H1 (cell line): Measurements from ENCODE around the gene TERF2IP. TPM values are rescaled to one million over a fixed set of nuclear protein-coding genes. Genes with fewer than 3 reads are reported as not detected.

ENCODE experiments used
- CTCF ChIA-PET: fragments of 300-600 bp; sonication (Branson Sonifier 250); formaldehyde crosslinking; loops from one replicate; lab custom pipeline; 2021; ENCODE audit not compliant: partially characterized antibody; lab: Charles Lee
- POLR2A ChIA-PET: fragments of 300-600 bp; sonication (Branson Sonifier 250); formaldehyde crosslinking; loops from one replicate; lab custom pipeline; 2021; ENCODE audit warnings: inconsistent platforms; ENCODE audit not compliant: partially characterized antibody; lab: Charles Lee
- DNase-seq, 2 experiments: peaks; one replicate each; pipeline versions ENCODE4 v3.0.0 to v3.0.0-alpha.2; 2010 to 2022; ENCODE audit warnings: low spot score in 2 of 2, low read depth in 1 of 2, mixed read lengths in 1 of 2
- FAIRE-seq: peaks from 2 replicates; lab custom pipeline; 2011; peaks lifted over from hg19 to GRCh38; lab: Jason Lieb, UNC
- H2AFZ ChIP-seq: 2 replicates; pipeline ENCODE4 v1.8.1; 2012; ENCODE audit warnings: low read length, inconsistent platforms
- H2AK5ac ChIP-seq: 2 replicates; pipeline ENCODE4 v1.6.1; 2013; ENCODE audit warnings: low read depth, low read length
- H2BK120ac ChIP-seq: replicated peaks from 2 replicates; pipeline ENCODE3; 2013; ENCODE audit warnings: low read depth, low read length, inconsistent platforms
- H2BK12ac ChIP-seq: 2 replicates; pipeline ENCODE4 v1.6.1; 2013; ENCODE audit warnings: low read depth, low read length
- H2BK15ac ChIP-seq: 2 replicates; pipeline ENCODE4 v1.6.1; 2013; ENCODE audit warnings: low read length
- H2BK20ac ChIP-seq: 2 replicates; pipeline ENCODE4 v1.6.1; 2013; ENCODE audit warnings: low read length
- H2BK5ac ChIP-seq: 2 replicates; pipeline ENCODE4 v1.6.1; 2013; ENCODE audit warnings: low read depth, low read length
- H3K14ac ChIP-seq: 2 replicates; pipeline ENCODE4 v1.6.1; 2013; ENCODE audit warnings: inconsistent platforms; ENCODE audit not compliant: insufficient read length
- H3K18ac ChIP-seq: 2 replicates; pipeline ENCODE4 v1.6.1; 2013; ENCODE audit warnings: low read length; ENCODE audit errors: extremely low read depth
- H3K23ac ChIP-seq: 2 replicates; pipeline ENCODE4 v1.6.1; 2013; ENCODE audit warnings: inconsistent platforms; ENCODE audit not compliant: insufficient read length
- H3K23me2 ChIP-seq: 2 replicates; pipeline ENCODE4 v1.6.1; 2013; ENCODE audit warnings: low read depth, low read length
- H3K27ac ChIP-seq: 2 replicates; pipeline ENCODE4 v1.6.1; 2011; ENCODE audit warnings: low read depth, low read length, inconsistent platforms
- H3K27me3 ChIP-seq, 4 experiments: replicated peaks in 1 of 4; 1 replicate in 1 of 4; 2 replicates in 3 of 4; pipeline versions ENCODE4 v1.6.1 to v1.8.1; 2011 to 2013; ENCODE audit warnings: low read length in 3 of 4, mild to moderate bottlenecking in 3 of 4, inconsistent platforms in 2 of 4, mixed read lengths in 2 of 4, moderate library complexity in 1 of 4; ENCODE audit not compliant: control insufficient read depth in 3 of 4, insufficient read depth in 3 of 4; ENCODE audit errors: extremely low read depth in 1 of 4
- H3K36me3 ChIP-seq, 4 experiments: 2 replicates each; pipeline versions ENCODE4 v1.6.1 to v1.8.1; 2011 to 2013; ENCODE audit warnings: mild to moderate bottlenecking in 4 of 4, low read length in 3 of 4, moderate library complexity in 2 of 4, control low read depth in 1 of 4, inconsistent platforms in 1 of 4; ENCODE audit not compliant: insufficient read depth in 4 of 4, control insufficient read depth in 2 of 4
- H3K4ac ChIP-seq: replicated peaks from 2 replicates; pipeline ENCODE3; 2013; ENCODE audit warnings: low read length, low read depth, mixed read lengths, inconsistent platforms; ENCODE audit not compliant: insufficient read length
- H3K4me1 ChIP-seq, 4 experiments: replicated peaks in 1 of 4; 1 replicate in 1 of 4; 2 replicates in 3 of 4; pipeline versions ENCODE4 v1.6.1 to v1.8.1; 2011 to 2013; ENCODE audit warnings: low read length in 3 of 4, inconsistent platforms in 2 of 4, mixed read lengths in 1 of 4; ENCODE audit not compliant: insufficient read depth in 4 of 4, control insufficient read depth in 3 of 4
- H3K4me2 ChIP-seq, 2 experiments: 2 replicates each; pipeline versions ENCODE4 v1.6.1 to v1.8.1; 2011 to 2013; ENCODE audit warnings: low read depth in 2 of 2, low read length in 2 of 2, control low read depth in 1 of 2, inconsistent platforms in 1 of 2, mild to moderate bottlenecking in 1 of 2; ENCODE audit not compliant: insufficient read depth in 1 of 2
- H3K4me3 ChIP-seq, 4 experiments: fragments of 200-600, 300-600 bp in 1 of 4; sonication (generic), shearing (Covaris generic), sonication (Bioruptor Twin) in 1 of 4; 2 replicates each; pipeline versions ENCODE4 v1.5.1 to v1.8.1; 2011 to 2016; ENCODE audit warnings: low read length in 4 of 4, low read depth in 3 of 4, control low read depth in 2 of 4, inconsistent platforms in 2 of 4, mild to moderate bottlenecking in 2 of 4, mixed read lengths in 1 of 4, moderate library complexity in 1 of 4; ENCODE audit not compliant: insufficient read depth in 2 of 4; ENCODE audit errors: extremely low read depth in 1 of 4
- H3K56ac ChIP-seq: replicated peaks from 2 replicates; pipeline ENCODE3; 2013; ENCODE audit warnings: low read depth, mild to moderate bottlenecking, mixed read lengths, low read length, inconsistent platforms; ENCODE audit not compliant: insufficient read length
- H3K79me1 ChIP-seq: 2 replicates; pipeline ENCODE4 v1.6.1; 2013; ENCODE audit warnings: low read depth, low read length, control low read depth
- H3K79me2 ChIP-seq, 2 experiments: 2 replicates each; pipeline versions ENCODE4 v1.6.1 to v1.8.1; 2012 to 2013; ENCODE audit warnings: low read length in 2 of 2, mild to moderate bottlenecking in 2 of 2, inconsistent platforms in 1 of 2; ENCODE audit not compliant: insufficient read depth in 2 of 2, control insufficient read depth in 1 of 2
- H3K9ac ChIP-seq, 4 experiments: replicated peaks in 1 of 4; 1 replicate in 1 of 4; 2 replicates in 3 of 4; pipeline versions ENCODE4 v1.6.1 to v1.8.1; 2011 to 2013; ENCODE audit warnings: low read depth in 3 of 4, low read length in 3 of 4, control low read depth in 2 of 4, mild to moderate bottlenecking in 2 of 4, moderate library complexity in 2 of 4, inconsistent platforms in 1 of 4; ENCODE audit errors: extremely low read depth in 1 of 4
- H3K9me3 ChIP-seq, 2 experiments: 2 replicates each; pipeline versions ENCODE4 v1.6.1 to v1.8.1; 2012 to 2013; ENCODE audit warnings: mild to moderate bottlenecking in 2 of 2, moderate library complexity in 2 of 2, control low read depth in 1 of 2, inconsistent platforms in 1 of 2, low read depth in 1 of 2, low read length in 1 of 2, mixed read lengths in 1 of 2; ENCODE audit not compliant: insufficient read depth in 2 of 2
- H4K20me1 ChIP-seq, 2 experiments: replicated peaks in 1 of 2; 2 replicates each; pipeline versions ENCODE3 to v1.8.1; 2011 to 2013; ENCODE audit warnings: inconsistent platforms in 2 of 2, low read length in 2 of 2, mild to moderate bottlenecking in 1 of 2; ENCODE audit not compliant: insufficient read depth in 2 of 2, control insufficient read depth in 1 of 2
- H4K5ac ChIP-seq: 2 replicates; pipeline ENCODE4 v1.6.1; 2013; ENCODE audit warnings: low read length, low read depth, mixed read lengths, inconsistent platforms; ENCODE audit not compliant: insufficient read length
- H4K8ac ChIP-seq: 2 replicates; pipeline ENCODE4 v1.8.0; 2013; ENCODE audit warnings: mild to moderate bottlenecking, moderate library complexity, low read length, inconsistent platforms; ENCODE audit not compliant: insufficient read depth; ENCODE audit errors: extremely low read depth
- H4K91ac ChIP-seq: replicated peaks from 2 replicates; pipeline ENCODE3; 2013; ENCODE audit warnings: low read length, mixed read lengths, inconsistent platforms; ENCODE audit not compliant: insufficient read length
- ATF3 ChIP-seq: IDR thresholded peaks from 2 replicates; pipeline ENCODE4 v1.6.1; 2011; ENCODE audit warnings: low read depth, mild to moderate bottlenecking, low read length; ENCODE audit not compliant: insufficient read depth
- WGBS, 2 experiments: shearing (Covaris generic) in 1 of 2; methylation state at CpG; one replicate each; pipeline versions ENCODE4 v1.1.6 to v1.1.7; 2013 to 2015; ENCODE audit warnings: low lambda C conversion rate in 2 of 2, mixed read lengths in 2 of 2, inconsistent platforms in 1 of 2, low coverage in 1 of 2, missing lambda C conversion rate in 1 of 2; ENCODE audit not compliant: insufficient replicate concordance in 2 of 2, insufficient coverage in 1 of 2, insufficient read length in 1 of 2; ENCODE audit errors: extremely low coverage in 1 of 2, missing lambda C conversion rate in 1 of 2; 5-methylcytosine and 5-hydroxymethylcytosine counted together
- polyA plus RNA-seq, 7 experiments: library from polyadenylated mRNA; depleted of rRNA in 3 of 7; stranded (reverse) in 5 of 7; unstranded in 2 of 7; fragments of >200 nt in 5 of 7; fragments of 200-250 nt in 2 of 7; gene quantifications; 1 replicate in 5 of 7; 2 replicates in 1 of 7; 4 replicates in 1 of 7; pipeline versions ENCODE4 v1.2.1 to v1.2.3, GENCODE V29; 2011 to 2013; ENCODE audit warnings: missing spikeins in 2 of 7, mixed read lengths in 2 of 7
- total RNA-seq: library from RNA; stranded (reverse); fragmentation: NEBNext Ultra II Directional; extraction: Animal tissue kit (Norgen Biotek cat#: 25700); gene quantifications from 2 replicates; pipeline ENCODE4 v1.2.1, GENCODE V29; 2021

TERF2IP gene
- total and polyA plus RNA-seq, 2 of the 8 experiments (the other 6 are each of a cell fraction or from before 2014, with no cell fraction given), result 5.5 to 15.1 TPM

GRCh38 chr16:75702242-75702641, 54.7 kb downstream of the TERF2IP start:
- Histone ChIP-seq H2BK5ac (no peak overlapping the region), H3K18ac (no peak overlapping the region), H2BK120ac (no peak overlapping the region), H2BK20ac (no peak overlapping the region), H2BK15ac (no peak overlapping the region), H3K4ac (no peak overlapping the region), H3K4me3 (no peak overlapping the region), H3K36me3 (no peaks in the 10 kb centered on the region), H3K79me2 (no peaks in the 10 kb centered on the region), H3K27me3 (no peaks in the 10 kb centered on the region), H3K4me2 (no peak overlapping the region), H4K91ac (no peak overlapping the region), H3K9me3 (0 out of 4 replicates have a peak, but pooled peaks cover 0 to under 1% of the 10 kb centered on the region in 2 experiments), H3K27ac (no peak overlapping the region), H3K4me1 (no peaks in the 10 kb centered on the region; a peak in 1 of 7 replicates), H2BK12ac (no peak overlapping the region), H3K23ac (no peak overlapping the region), H4K5ac (no peak overlapping the region), H3K79me1 (no peaks in the 10 kb centered on the region), H3K9ac (no peak overlapping the region), H3K14ac (no peak overlapping the region), H2AFZ (no peak overlapping the region), H4K20me1 (no peaks in the 10 kb centered on the region), H4K8ac (no peak overlapping the region), H2AK5ac (no peak overlapping the region), H3K23me2 (no peaks in the 10 kb centered on the region), H3K56ac (no peak overlapping the region)
- POLR2A ChIA-PET, result interaction anchor here (0.6 kb wide), 1 partner anchor 43 kb away, joined by 3 read pairs; no protein-coding TSS in a partner anchor
- CTCF ChIA-PET, result interaction anchor here (0.6 kb wide), 1 partner anchor 102 kb away, joined by 3 read pairs; no protein-coding TSS in a partner anchor
- 82% methylated on average over 2 of the region's 2 CpGs; no CpG with 5 or more reads in 1 of the 2 experiments for WGBS, 2 experiments
- DNase-seq, result no peak
- no peak for TF ChIP-seq ATF3
- no peak for FAIRE-seq
